ENCODE results near the gene TMA7. TPM values are rescaled to one million over a fixed set of nuclear protein-coding genes. Genes with fewer than 3 reads are reported as not detected.

The TMA7 gene
- total RNA-seq, 1 experiment from 2014 or later, result 152 TPM

GRCh38 chr3:48410205-48411040, 29.6 kb upstream of the TMA7 start:
- H3K27ac ChIP-seq (ENCODE audit: low read depth, low read length, poor library complexity, severe bottlenecking), result no peak overlapping the region
- intact Hi-C loops (cut with micrococcal nuclease; ENCODE audit: unreplicated experiment), result no loop called here
- no peaks in the 10 kb centered on the region for H3K36me3 ChIP-seq (ENCODE audit: insufficient read depth, low read length, poor library complexity, severe bottlenecking)
- ChIA-PET POLR2A (ENCODE audit: low non-redundant PET) (no interaction called here), CTCF (no interaction called here)
- BruUV-seq (replicated peaks), result no TSS peak
- no peak for DNase-seq (ENCODE audit: low spot score)
- no peaks in the 10 kb centered on the region for H3K4me1 ChIP-seq (ENCODE audit: insufficient read depth, low read length, poor library complexity, severe bottlenecking)
- TF ChIP-seq CTCF (conservative IDR thresholded peaks at IDR 0.05; ENCODE audit: low read depth, low read length), result no peak
- no peak for TF ChIP-seq EZH2 (IDR thresholded peaks at IDR 0.05; ENCODE audit: borderline replicate concordance, low read depth, low read length, poor library complexity, severe bottlenecking)
- H3K9me3 ChIP-seq (ENCODE audit: low read depth, low read length, poor library complexity, severe bottlenecking), result no peaks in the 10 kb centered on the region
- no peak overlapping the region for H3K4me3 ChIP-seq (ENCODE audit: low read depth, low read length, poor library complexity, severe bottlenecking)
- H3K27me3 ChIP-seq (replicated peaks; ENCODE audit: insufficient read depth, low read depth, low read length, poor library complexity), result no peaks in the 10 kb centered on the region

GRCh38 chr3:48411041-48411588, 28.9 kb upstream of the TMA7 start:
- TF ChIP-seq CTCF (conservative IDR thresholded peaks at IDR 0.05; ENCODE audit: low read depth, low read length) (no peak), EZH2 (IDR thresholded peaks at IDR 0.05; ENCODE audit: borderline replicate concordance, low read depth, low read length, poor library complexity, severe bottlenecking) (no peak)
- H3K4me1 ChIP-seq (ENCODE audit: insufficient read depth, low read length, poor library complexity, severe bottlenecking), result no peaks in the 10 kb centered on the region
- intact Hi-C loops (cut with micrococcal nuclease; ENCODE audit: unreplicated experiment), result no loop called here
- DNase-seq (ENCODE audit: low spot score), result no peak
- no peaks in the 10 kb centered on the region for H3K36me3 ChIP-seq (ENCODE audit: insufficient read depth, low read length, poor library complexity, severe bottlenecking)
- no peaks in the 10 kb centered on the region for H3K27me3 ChIP-seq (replicated peaks; ENCODE audit: insufficient read depth, low read depth, low read length, poor library complexity)
- ChIA-PET POLR2A (ENCODE audit: low non-redundant PET) (no interaction called here), CTCF (no interaction called here)
- no peak overlapping the region for H3K4me3 ChIP-seq (ENCODE audit: low read depth, low read length, poor library complexity, severe bottlenecking)
- BruUV-seq (replicated peaks), result no TSS peak
- H3K9me3 ChIP-seq (ENCODE audit: low read depth, low read length, poor library complexity, severe bottlenecking), result no peaks in the 10 kb centered on the region
- no peak overlapping the region for H3K27ac ChIP-seq (ENCODE audit: low read depth, low read length, poor library complexity, severe bottlenecking)

GRCh38 chr3:48411606-48412374, 28.3 kb upstream of the TMA7 start:
- Histone ChIP-seq H3K4me1 (ENCODE audit: insufficient read depth, low read length, poor library complexity, severe bottlenecking) (no peaks in the 10 kb centered on the region), H3K27me3 (replicated peaks; ENCODE audit: insufficient read depth, low read depth, low read length, poor library complexity) (no peaks in the 10 kb centered on the region), H3K9me3 (ENCODE audit: low read depth, low read length, poor library complexity, severe bottlenecking) (no peaks in the 10 kb centered on the region), H3K36me3 (ENCODE audit: insufficient read depth, low read length, poor library complexity, severe bottlenecking) (no peaks in the 10 kb centered on the region), H3K4me3 (ENCODE audit: low read depth, low read length, poor library complexity, severe bottlenecking) (no peak overlapping the region), H3K27ac (ENCODE audit: low read depth, low read length, poor library complexity, severe bottlenecking) (no peak overlapping the region)
- BruUV-seq (replicated peaks), result no TSS peak
- CTCF ChIA-PET, result no interaction called here
- no peak for DNase-seq (ENCODE audit: low spot score)
- TF ChIP-seq EZH2 (IDR thresholded peaks at IDR 0.05; ENCODE audit: borderline replicate concordance, low read depth, low read length, poor library complexity, severe bottlenecking), result no peak
- intact Hi-C loops (cut with micrococcal nuclease; ENCODE audit: unreplicated experiment), result no loop called here
- POLR2A ChIA-PET (ENCODE audit: low non-redundant PET), result no interaction called here
